Suprapubic skin (tissue), 4 donors: ENCODE results near the gene EEF2K.
"Not testable (repeated sequence)": the region's sequence is repeated elsewhere in the genome, so short reads cannot be mapped to it uniquely, and the experiment has no call there.

Experiments used
- CTCF ChIP-seq, 2 donors: fragments of 200-600 bp in 1 of 2; fragments of 450-650 bp in 1 of 2; sonication (generic) in 1 of 2; IDR thresholded peaks; one replicate each; pipeline ENCODE4 v1.5.1; 2016 to 2019; ENCODE audit warnings: antibody characterized with exemption in 2 of 2, mild to moderate bottlenecking in 1 of 2, moderate library complexity in 1 of 2
- POLR2A ChIP-seq, 2 donors: fragments of 450-650 bp; IDR thresholded peaks; one replicate each; pipeline ENCODE4 v1.6.1; 2017; ENCODE audit warnings: antibody characterized with exemption in 2 of 2, mild to moderate bottlenecking in 2 of 2, moderate library complexity in 2 of 2
- POLR2AphosphoS5 ChIP-seq, 3 donors: sonication (generic); formaldehyde crosslinking; IDR thresholded peaks; one replicate each; pipeline ENCODE4 v1.6.1; 2017; ENCODE audit warnings: antibody characterized with exemption in 3 of 3

- TF ChIP-seq CTCF, POLR2A, POLR2AphosphoS5 (IDR thresholded peaks at IDR 0.05): not testable (repeated sequence)
Observed at GRCh38 chr16:22301423-22301822, 95.3 kb downstream of the EEF2K start.
